ENCODE data around the gene MYO1D. TPM values are rescaled to one million over a fixed set of nuclear protein-coding genes. Genes with fewer than 3 reads are reported as not detected.

Gene MYO1D
- total RNA-seq, 1 experiment from 2014 or later, result 35.7 TPM

- TF ChIP-seq, protein P1, sequence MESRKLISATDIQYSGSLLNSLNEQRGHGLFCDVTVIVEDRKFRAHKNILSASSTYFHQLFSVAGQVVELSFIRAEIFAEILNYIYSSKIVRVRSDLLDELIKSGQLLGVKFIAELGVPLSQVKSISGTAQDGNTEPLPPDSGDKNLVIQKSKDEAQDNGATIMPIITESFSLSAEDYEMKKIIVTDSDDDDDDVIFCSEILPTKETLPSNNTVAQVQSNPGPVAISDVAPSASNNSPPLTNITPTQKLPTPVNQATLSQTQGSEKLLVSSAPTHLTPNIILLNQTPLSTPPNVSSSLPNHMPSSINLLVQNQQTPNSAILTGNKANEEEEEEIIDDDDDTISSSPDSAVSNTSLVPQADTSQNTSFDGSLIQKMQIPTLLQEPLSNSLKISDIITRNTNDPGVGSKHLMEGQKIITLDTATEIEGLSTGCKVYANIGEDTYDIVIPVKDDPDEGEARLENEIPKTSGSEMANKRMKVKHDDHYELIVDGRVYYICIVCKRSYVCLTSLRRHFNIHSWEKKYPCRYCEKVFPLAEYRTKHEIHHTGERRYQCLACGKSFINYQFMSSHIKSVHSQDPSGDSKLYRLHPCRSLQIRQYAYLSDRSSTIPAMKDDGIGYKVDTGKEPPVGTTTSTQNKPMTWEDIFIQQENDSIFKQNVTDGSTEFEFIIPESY (IDR thresholded peaks at IDR 0.05; ENCODE audit: extremely low read depth, insufficient replicate concordance, low read length), result no peak
- TF ChIP-seq JUND (IDR thresholded peaks at IDR 0.05), result no peak
Measured at GRCh38 chr17:32834104-32834503, 42.8 kb downstream of the MYO1D start (continued).

DNA sequence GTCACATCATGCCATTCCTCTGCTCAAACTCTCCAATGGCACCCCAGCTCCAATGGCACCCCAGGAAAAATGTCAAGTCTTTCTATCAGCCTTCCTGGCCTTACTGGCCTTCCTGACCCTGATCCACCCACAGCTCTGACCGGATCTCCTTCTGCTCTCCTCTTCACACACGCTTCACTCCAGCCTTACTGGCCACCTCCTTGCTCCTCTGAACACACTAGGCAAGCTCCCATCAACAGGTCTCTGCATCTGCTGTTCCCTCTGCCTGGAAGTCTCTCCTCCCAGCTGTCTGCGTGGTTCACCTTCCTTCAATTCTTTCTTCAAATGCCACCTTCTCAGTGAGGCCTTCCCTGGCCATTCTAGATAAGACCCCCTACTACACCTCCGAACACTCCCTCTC, 43.4 kb downstream of the MYO1D start:
- Histone ChIP-seq H3K4me2 (ENCODE audit: low read length) (no peak overlapping the region), H4K20me1 (ENCODE audit: insufficient read depth) (no peaks in the 10 kb centered on the region), H3K9ac (ENCODE audit: low read length) (no peak overlapping the region), H3K9me2 (ENCODE audit: insufficient read depth) (no peaks in the 10 kb centered on the region), H2AFZ (ENCODE audit: low read depth, low read length, poor library complexity, severe bottlenecking) (no peak overlapping the region), H3K27me3 (ENCODE audit: insufficient read depth, low read length) (no peaks in the 10 kb centered on the region), H3K4me1 (ENCODE audit: control insufficient read depth in 1 of 2, insufficient read depth in 2 of 2, low read length in 2 of 2) (no peaks in the 10 kb centered on the region), H3K79me2 (ENCODE audit: insufficient read depth, low read length) (no peaks in the 10 kb centered on the region), H3K4me3 (replicated peaks in 1 of 2; ENCODE audit: low read depth in 1 of 2, low read length in 2 of 2) (no peak overlapping the region), H3K36me3 (ENCODE audit: control insufficient read depth in 1 of 2, insufficient read depth in 2 of 2, low read length in 2 of 2) (no peaks in the 10 kb centered on the region), H3K9me3 (ENCODE audit: control insufficient read depth in 1 of 2, insufficient read depth in 1 of 2, low read depth in 1 of 2, low read length in 2 of 2) (no peaks in the 10 kb centered on the region), H3K27ac (ENCODE audit: low read depth, low read length) (no peak overlapping the region)
- intact Hi-C loops (cut with micrococcal nuclease), result no loop called here
- RAD21 ChIA-PET (ENCODE audit: low non-redundant PET in 1 of 2, low total read pairs in 2 of 2, uncharacterized antibody in 2 of 2, unreplicated experiment in 2 of 2), result no interaction called here
- DNase-seq (ENCODE audit: low read depth, low spot score) (no peak), ATAC-seq (no peak)
- TF ChIP-seq ELF1 (IDR thresholded peaks at IDR 0.05; ENCODE audit: borderline replicate concordance, low read depth), result no peak
- CTCF ChIA-PET, result no interaction called here
- no TSS peak for BruUV-seq (replicated peaks)
- POLR2A ChIA-PET, result no interaction called here

DNA sequence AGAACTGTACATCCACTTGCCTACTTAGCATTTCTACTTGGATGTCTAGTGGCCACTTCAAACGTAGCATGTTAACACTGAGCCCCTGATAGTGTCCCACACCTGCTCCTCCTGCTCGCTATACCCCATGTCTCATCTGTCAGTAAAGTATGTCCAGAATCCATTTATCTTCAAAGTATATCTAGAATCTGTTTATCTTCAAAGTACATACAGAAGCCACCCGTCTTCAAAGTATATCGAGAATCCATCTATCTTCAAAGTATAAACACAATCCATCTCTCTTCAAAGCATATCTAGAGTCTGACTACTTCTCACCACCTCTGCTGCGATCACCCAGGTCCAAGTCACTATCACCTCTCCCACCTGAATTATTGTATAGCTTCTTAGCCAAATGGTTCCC, 43.8 kb downstream of the MYO1D start:
- H3K36me3 ChIP-seq (ENCODE audit: control insufficient read depth in 1 of 2, insufficient read depth in 2 of 2, low read length in 2 of 2), result no peaks in the 10 kb centered on the region
- H3K79me2 ChIP-seq (ENCODE audit: insufficient read depth, low read length), result no peaks in the 10 kb centered on the region
- no peak for DNase-seq (ENCODE audit: low read depth, low spot score)

More for the DNA sequence above, 43.8 kb downstream of the MYO1D start:
- ChIA-PET POLR2A (no interaction called here), CTCF (no interaction called here), RAD21 (ENCODE audit: low non-redundant PET in 1 of 2, low total read pairs in 2 of 2, uncharacterized antibody in 2 of 2, unreplicated experiment in 2 of 2) (no interaction called here)
- no peak overlapping the region for H3K9ac ChIP-seq (ENCODE audit: low read length)
- ATAC-seq, result no peak
- no peak for TF ChIP-seq POLR2AphosphoS5 (IDR thresholded peaks at IDR 0.05; ENCODE audit: low read depth, low read length)
- TF ChIP-seq, protein P2, sequence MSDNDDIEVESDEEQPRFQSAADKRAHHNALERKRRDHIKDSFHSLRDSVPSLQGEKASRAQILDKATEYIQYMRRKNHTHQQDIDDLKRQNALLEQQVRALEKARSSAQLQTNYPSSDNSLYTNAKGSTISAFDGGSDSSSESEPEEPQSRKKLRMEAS (IDR thresholded peaks at IDR 0.05), result no peak
- TF ChIP-seq, protein P1 (IDR thresholded peaks at IDR 0.05; ENCODE audit: extremely low read depth, insufficient replicate concordance, low read length), result no peak
- TF ChIP-seq RAD21 (IDR thresholded peaks at IDR 0.05; ENCODE audit: low read depth), result no peak
- H2AFZ ChIP-seq (ENCODE audit: low read depth, low read length, poor library complexity, severe bottlenecking), result no peak overlapping the region
- intact Hi-C loops (cut with micrococcal nuclease), result no loop called here
- no peaks in the 10 kb centered on the region for H3K9me2 ChIP-seq (ENCODE audit: insufficient read depth)
- no peaks in the 10 kb centered on the region for H4K20me1 ChIP-seq (ENCODE audit: insufficient read depth)
- H3K4me3 ChIP-seq (replicated peaks in 1 of 2; ENCODE audit: low read depth in 1 of 2, low read length in 2 of 2), result no peak overlapping the region
- H3K9me3 ChIP-seq (ENCODE audit: control insufficient read depth in 1 of 2, insufficient read depth in 1 of 2, low read depth in 1 of 2, low read length in 2 of 2), result no peaks in the 10 kb centered on the region
- no peak overlapping the region for H3K4me2 ChIP-seq (ENCODE audit: low read length)
- H3K27ac ChIP-seq (ENCODE audit: low read depth, low read length), result no peak overlapping the region
- H3K27me3 ChIP-seq (ENCODE audit: insufficient read depth, low read length), result no peaks in the 10 kb centered on the region
- no peaks in the 10 kb centered on the region for H3K4me1 ChIP-seq (ENCODE audit: control insufficient read depth in 1 of 2, insufficient read depth in 2 of 2, low read length in 2 of 2)
- no TSS peak for BruUV-seq (replicated peaks)

All from HCT116 (cell line).